Measurements from ENCODE around the gene RPL27.

Gene RPL27

DNA sequence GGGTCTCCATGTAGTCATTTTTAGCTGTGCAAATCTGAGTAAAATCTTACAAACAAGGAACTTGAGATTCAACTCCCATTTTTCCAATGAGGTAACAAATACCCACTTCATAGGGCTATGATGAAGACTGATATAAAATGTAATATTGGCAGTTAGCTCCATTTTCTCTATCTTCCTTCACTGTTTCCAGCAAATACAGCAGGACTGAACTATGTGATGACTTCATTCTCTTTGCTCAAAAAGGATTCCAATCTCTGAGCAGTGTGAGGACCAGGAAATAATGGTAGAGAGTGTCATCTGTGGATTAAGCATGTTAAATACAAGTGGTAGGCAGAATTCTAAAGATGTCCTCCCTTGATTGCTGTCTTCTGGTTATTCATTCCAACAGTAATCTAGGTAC, 45.1 kb downstream of the RPL27 start:
- no peak overlapping the region for H3K9ac ChIP-seq (ENCODE audit: low read depth, low read length)
- no peaks in the 10 kb centered on the region for H4K20me1 ChIP-seq (ENCODE audit: insufficient read depth, low read length)
- no peaks in the 10 kb centered on the region for H3K27me3 ChIP-seq (ENCODE audit: insufficient read depth, low read length, poor library complexity)
- no peaks in the 10 kb centered on the region for H3K79me2 ChIP-seq (ENCODE audit: insufficient read depth, low read length)
- no peak overlapping the region for H3K4me2 ChIP-seq (ENCODE audit: insufficient read depth, low read length)
- no peak overlapping the region for H3K27ac ChIP-seq (ENCODE audit: low read length)
- no peaks in the 10 kb centered on the region for H3K4me1 ChIP-seq (ENCODE audit: insufficient read depth, low read length)
- H2AFZ ChIP-seq (ENCODE audit: low read depth, low read length), result no peak overlapping the region
- H3K4me3 ChIP-seq (ENCODE audit: low read depth in 1 of 2, low read length in 2 of 2), result no peak overlapping the region
- no peak for TF ChIP-seq EZH2 (IDR thresholded peaks at IDR 0.05; ENCODE audit: borderline replicate concordance, low read depth, low read length, severe bottlenecking)
- TF ChIP-seq, protein P1, sequence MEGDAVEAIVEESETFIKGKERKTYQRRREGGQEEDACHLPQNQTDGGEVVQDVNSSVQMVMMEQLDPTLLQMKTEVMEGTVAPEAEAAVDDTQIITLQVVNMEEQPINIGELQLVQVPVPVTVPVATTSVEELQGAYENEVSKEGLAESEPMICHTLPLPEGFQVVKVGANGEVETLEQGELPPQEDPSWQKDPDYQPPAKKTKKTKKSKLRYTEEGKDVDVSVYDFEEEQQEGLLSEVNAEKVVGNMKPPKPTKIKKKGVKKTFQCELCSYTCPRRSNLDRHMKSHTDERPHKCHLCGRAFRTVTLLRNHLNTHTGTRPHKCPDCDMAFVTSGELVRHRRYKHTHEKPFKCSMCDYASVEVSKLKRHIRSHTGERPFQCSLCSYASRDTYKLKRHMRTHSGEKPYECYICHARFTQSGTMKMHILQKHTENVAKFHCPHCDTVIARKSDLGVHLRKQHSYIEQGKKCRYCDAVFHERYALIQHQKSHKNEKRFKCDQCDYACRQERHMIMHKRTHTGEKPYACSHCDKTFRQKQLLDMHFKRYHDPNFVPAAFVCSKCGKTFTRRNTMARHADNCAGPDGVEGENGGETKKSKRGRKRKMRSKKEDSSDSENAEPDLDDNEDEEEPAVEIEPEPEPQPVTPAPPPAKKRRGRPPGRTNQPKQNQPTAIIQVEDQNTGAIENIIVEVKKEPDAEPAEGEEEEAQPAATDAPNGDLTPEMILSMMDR (IDR thresholded peaks at IDR 0.05; ENCODE audit: borderline replicate concordance, extremely low read depth, low read length, poor library complexity, severe bottlenecking), result no peak
- ATAC-seq (ENCODE audit: insufficient read depth, low read depth) (no peak), DNase-seq (no peak)
- H3K36me3 ChIP-seq (ENCODE audit: insufficient read depth, low read length), result peaks cover 45% of the 10 kb centered on the region
- H3K9me3 ChIP-seq (ENCODE audit: insufficient read depth, low read length, severe bottlenecking), result no peaks in the 10 kb centered on the region

DNA sequence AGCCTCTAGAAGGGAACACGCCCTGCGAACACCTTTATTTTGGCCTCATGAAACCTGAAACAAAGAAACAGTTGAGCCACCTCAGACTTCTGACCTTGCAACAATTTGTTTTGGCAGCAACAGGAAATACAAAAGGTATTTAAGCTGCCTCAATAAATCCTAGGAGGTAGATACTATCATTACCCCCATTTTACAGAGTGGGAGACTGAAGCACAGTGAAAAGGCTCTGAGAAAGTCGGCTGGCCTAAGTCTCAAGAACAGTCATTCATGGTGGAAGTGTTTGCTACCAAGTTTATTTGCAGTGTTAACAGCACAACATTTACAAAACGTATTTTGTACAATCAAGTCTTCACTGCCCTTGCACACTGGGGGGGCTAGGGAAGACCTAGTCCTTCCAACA, 45.8 kb downstream of the RPL27 start:
- no peaks in the 10 kb centered on the region for H3K4me1 ChIP-seq (ENCODE audit: insufficient read depth, low read length)
- no peaks in the 10 kb centered on the region for H3K9me3 ChIP-seq (ENCODE audit: insufficient read depth, low read length, severe bottlenecking)
- no peaks in the 10 kb centered on the region for H3K27me3 ChIP-seq (ENCODE audit: insufficient read depth, low read length, poor library complexity)
- H3K36me3 ChIP-seq (ENCODE audit: insufficient read depth, low read length), result peaks cover 50% of the 10 kb centered on the region
- ATAC-seq (ENCODE audit: insufficient read depth, low read depth) (no peak), DNase-seq (no peak)
- TF ChIP-seq, protein P1 (IDR thresholded peaks at IDR 0.05; ENCODE audit: borderline replicate concordance, extremely low read depth, low read length, poor library complexity, severe bottlenecking), result no peak
- H3K9ac ChIP-seq (ENCODE audit: low read depth, low read length), result no peak overlapping the region
- H3K79me2 ChIP-seq (ENCODE audit: insufficient read depth, low read length), result no peaks in the 10 kb centered on the region
- H2AFZ ChIP-seq (ENCODE audit: low read depth, low read length), result no peak overlapping the region
- H3K27ac ChIP-seq (ENCODE audit: low read length), result no peak overlapping the region
- H3K4me3 ChIP-seq (ENCODE audit: low read depth in 1 of 2, low read length in 2 of 2), result no peak overlapping the region
- H3K4me2 ChIP-seq (ENCODE audit: insufficient read depth, low read length), result no peak overlapping the region
- no peaks in the 10 kb centered on the region for H4K20me1 ChIP-seq (ENCODE audit: insufficient read depth, low read length)

DNA sequence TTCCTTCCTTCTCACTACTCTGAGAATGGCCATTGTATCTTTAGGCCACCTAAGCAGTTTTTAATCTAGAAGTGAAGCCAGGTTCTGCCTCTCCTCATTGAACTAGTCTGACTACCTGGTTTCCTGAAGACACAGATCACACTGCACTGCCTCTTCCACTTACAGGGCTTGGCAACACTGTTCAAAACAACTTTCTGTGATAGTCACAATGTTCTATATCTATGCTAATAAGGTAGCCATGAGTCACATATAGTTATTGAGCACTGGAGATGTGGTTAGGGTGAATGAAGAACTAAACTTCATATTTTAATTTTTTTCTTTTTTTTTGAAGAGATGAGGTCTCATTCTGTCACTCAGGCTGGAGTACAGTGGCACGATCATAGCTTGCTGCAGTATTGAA, 53.8 kb downstream of the RPL27 start:
- Histone ChIP-seq H4K20me1 (ENCODE audit: insufficient read depth, low read length) (no peaks in the 10 kb centered on the region), H2AFZ (ENCODE audit: low read depth, low read length) (no peak overlapping the region), H3K27ac (ENCODE audit: low read length) (no peak overlapping the region), H3K9ac (ENCODE audit: low read depth, low read length) (no peak overlapping the region), H3K27me3 (ENCODE audit: insufficient read depth, low read length, poor library complexity) (no peaks in the 10 kb centered on the region), H3K4me2 (ENCODE audit: insufficient read depth, low read length) (no peak overlapping the region), H3K4me1 (ENCODE audit: insufficient read depth, low read length) (no peaks in the 10 kb centered on the region), H3K4me3 (ENCODE audit: low read depth in 1 of 2, low read length in 2 of 2) (no peak overlapping the region), H3K36me3 (ENCODE audit: insufficient read depth, low read length) (peaks cover 93% of the 10 kb centered on the region), H3K79me2 (ENCODE audit: insufficient read depth, low read length) (no peaks in the 10 kb centered on the region), H3K9me3 (ENCODE audit: insufficient read depth, low read length, severe bottlenecking) (no peaks in the 10 kb centered on the region)
- DNase-seq (no peak), ATAC-seq (ENCODE audit: insufficient read depth, low read depth) (no peak)
- no peak for TF ChIP-seq EZH2 (IDR thresholded peaks at IDR 0.05; ENCODE audit: borderline replicate concordance, low read depth, low read length, severe bottlenecking)
- TF ChIP-seq, protein P1 (IDR thresholded peaks at IDR 0.05; ENCODE audit: borderline replicate concordance, extremely low read depth, low read length, poor library complexity, severe bottlenecking), result no peak
